AG10803 (cell line): ENCODE results near the gene SOCS1.

Experiments used
- DNase-seq: peaks from one replicate; pipeline ENCODE4 v3.0.0; 2010; ENCODE audit warnings: low read depth
- H3K4me3 ChIP-seq: 2 replicates; pipeline ENCODE4 v1.5.1; 2011; ENCODE audit warnings: mild to moderate bottlenecking, low read length, control low read depth
- TF ChIP-seq, protein P1 (sequence below): conservative IDR thresholded peaks from 2 replicates; pipeline ENCODE4 v1.5.1; 2011; ENCODE audit warnings: mild to moderate bottlenecking, low read length, control low read depth, inconsistent platforms

The SOCS1 gene

DNA sequence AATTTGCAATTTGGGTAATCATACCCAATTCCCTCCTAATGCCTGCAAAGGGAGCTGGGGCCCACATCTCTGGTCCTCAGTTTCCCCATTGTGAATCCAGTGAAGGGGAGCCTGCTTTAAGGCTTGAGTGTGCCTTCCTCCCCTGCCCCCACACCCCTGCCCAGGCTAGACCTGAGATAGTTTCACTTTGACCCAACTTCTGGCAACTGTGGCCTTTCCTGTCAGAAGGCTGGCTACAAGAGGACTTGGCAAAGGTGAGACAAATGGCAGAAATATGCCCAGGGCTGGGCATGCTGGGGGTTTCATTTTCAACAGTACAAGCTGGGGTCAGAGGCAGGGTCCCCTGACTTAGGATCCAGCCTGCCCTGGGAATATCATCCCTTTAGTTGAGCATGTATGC, 10.0 kb downstream of the SOCS1 start:
- DNase-seq, result no peak
- H3K4me3 ChIP-seq, result no peak overlapping the region
- TF ChIP-seq, protein P1, sequence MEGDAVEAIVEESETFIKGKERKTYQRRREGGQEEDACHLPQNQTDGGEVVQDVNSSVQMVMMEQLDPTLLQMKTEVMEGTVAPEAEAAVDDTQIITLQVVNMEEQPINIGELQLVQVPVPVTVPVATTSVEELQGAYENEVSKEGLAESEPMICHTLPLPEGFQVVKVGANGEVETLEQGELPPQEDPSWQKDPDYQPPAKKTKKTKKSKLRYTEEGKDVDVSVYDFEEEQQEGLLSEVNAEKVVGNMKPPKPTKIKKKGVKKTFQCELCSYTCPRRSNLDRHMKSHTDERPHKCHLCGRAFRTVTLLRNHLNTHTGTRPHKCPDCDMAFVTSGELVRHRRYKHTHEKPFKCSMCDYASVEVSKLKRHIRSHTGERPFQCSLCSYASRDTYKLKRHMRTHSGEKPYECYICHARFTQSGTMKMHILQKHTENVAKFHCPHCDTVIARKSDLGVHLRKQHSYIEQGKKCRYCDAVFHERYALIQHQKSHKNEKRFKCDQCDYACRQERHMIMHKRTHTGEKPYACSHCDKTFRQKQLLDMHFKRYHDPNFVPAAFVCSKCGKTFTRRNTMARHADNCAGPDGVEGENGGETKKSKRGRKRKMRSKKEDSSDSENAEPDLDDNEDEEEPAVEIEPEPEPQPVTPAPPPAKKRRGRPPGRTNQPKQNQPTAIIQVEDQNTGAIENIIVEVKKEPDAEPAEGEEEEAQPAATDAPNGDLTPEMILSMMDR, result no peak

DNA sequence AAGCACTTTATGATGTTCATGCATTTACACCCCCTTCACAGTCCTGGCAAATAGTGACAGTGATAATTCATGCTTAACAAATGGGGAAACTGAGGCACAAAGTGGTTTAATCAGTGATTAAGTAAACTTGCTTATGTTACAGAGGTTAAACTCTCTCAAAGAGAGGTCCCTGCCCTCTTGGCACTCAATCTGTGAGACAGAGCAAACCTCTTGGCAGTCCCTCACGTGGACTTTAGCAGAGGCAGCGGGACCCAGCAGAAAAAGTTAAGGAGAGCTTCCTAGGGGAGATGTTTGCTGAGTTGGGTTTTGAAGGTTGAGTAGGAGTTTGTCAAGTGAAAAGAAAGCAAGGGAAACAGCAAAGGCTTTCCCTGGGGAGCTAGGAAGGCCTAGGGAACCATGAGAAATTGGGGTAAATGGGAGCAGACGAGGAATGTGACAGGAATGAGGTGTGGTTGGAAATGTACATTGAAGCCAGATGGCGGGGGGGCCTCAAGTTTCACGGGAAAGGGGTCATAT, 10.7 kb downstream of the SOCS1 start:
- no peak for DNase-seq
- TF ChIP-seq, protein P1, result no peak
- no peak overlapping the region for H3K4me3 ChIP-seq

DNA sequence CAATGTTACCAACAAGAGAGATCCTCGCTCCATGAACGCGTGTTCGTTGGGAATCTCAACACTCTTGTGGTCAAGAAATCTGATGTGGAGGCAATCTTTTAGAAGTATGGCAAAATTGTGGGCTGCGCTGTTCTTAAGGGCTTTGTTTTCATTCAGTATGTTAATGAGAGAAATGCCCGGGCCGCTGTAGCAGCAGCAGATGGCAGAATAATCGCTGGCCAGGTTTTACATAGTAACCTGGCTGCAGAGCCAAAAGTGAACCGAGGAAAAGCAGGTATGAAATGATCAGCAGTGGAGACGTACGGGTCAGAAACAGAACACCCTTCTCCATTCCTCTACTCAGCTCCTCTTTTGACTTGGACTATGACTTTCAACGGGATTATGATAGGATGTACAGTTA, 13.3 kb downstream of the SOCS1 start:
- TF ChIP-seq, protein P1, result no peak
- no peak for DNase-seq
- H3K4me3 ChIP-seq, result no peak overlapping the region

DNA sequence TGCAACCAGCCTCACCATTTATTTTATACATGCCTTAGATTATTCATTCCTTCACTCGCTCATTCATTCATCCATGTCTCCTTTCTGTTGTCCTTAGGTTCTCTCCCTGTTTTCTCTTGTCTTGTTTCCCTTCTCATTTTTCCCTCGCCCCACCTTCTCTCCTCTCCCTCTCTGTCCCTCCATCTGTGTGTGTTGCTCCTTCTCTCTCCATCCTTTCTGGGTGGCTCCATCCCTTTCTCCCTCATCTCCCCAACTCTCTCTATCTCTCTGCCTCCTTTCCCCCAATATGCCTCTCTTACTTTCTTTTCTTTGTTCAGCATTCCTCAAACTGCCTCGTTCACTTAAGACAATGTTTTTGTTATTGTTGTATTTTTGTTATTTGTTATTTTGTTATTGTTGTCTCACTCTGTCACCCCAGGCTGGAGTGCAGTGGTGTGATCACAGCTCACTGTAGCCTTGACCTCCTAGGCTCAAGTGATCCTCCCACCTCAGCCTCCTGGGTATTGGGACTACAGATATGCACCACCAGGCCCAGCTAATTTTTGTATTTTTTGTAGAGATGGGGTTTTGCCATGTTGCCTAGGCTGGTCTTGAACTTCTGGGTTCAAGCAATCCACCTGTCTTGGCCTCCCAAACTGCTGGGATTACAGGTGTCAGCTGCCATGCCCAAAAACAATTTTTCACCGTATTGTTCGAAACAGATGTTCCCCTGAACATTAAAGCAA, 14.4 kb downstream of the SOCS1 start:
- TF ChIP-seq, protein P1, result no peak
- DNase-seq, result no peak
- H3K4me3 ChIP-seq, result no peak overlapping the region

DNA sequence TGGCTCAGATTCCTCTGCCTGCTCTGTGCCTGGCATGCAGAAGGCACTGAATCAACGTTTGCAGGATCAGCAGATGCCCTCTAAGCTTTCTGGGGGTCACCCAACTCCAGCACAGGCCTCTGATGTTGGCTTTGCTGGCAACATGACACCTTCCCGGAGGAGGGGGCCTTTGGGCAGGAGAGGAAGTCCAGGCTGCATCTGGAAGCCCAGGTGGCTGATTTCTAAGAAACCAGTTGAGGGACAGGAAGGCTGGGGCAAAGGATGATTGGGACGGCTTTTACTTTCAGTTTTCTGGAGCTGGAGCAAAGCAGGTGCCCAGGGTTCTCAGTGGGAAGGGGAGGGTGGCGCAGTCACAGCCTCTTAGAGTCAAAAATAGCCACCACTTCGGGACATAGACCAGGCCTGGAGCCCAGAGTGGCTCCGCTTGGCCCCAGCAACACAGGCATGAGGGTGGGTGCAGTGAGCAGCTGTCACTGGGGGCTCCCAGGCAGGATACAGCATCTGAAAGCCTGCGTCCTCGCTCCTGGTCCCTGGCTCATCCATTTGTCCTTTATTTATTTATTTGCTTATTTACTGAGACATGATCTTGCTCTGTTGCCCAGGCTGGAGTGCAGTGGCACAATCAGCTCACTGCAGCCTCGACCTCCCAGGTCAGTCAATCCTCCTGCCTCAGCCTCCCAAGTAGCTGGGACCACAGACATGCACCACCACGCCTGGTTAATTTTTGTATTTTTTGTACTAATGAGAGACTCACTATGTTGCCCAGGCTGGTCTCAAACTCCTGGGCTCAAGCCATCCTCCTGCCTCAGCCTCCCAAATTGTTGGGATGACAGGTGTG, 15.1 kb downstream of the SOCS1 start:
- no peak for DNase-seq
- H3K4me3 ChIP-seq, result no peak overlapping the region

DNA sequence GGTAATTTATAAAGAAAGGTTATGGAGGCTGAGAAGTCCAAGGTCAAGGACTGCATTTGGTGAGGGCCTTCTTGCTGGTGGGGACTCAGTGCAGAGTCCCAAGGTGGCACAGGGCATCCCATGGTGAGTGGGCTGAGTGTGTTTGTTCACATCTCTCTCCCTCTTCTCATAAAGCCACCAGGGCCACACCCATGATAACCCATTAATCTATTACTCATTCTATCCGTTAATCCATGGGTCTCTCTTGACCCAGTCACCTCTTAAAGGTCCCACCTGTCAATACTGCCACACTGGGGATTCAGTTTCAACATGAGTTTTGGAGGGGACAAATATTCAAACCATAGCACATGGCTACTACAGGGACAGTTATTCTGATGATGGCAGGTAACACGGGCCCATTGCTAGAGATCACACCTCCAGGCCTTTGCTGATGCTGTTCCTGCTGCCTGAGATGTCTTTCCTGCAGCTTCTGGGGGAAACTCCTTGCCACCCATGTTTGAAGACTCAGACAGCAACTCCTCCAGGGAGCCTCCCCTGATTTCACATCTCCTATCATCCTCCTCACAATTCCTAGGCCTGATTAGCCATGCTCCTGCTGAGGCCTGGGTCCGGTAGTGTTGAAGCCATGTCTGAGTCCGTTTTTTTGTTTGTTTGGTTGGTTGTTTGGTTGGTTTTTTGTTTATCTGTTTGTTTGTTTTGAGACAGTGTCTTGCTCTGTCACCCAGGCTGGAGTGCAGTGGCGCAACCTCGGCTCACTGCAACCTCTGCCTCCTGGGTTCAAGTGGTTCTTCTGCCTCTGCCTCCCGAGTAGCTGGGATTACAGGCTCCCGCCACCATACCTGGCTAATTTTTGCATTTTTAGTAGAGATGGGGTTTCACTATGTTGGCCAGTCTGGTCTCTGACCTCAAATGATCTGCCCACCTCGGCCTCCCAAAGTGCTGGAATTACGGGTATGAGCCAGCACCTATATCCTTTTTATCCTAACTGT, 16.1 kb downstream of the SOCS1 start:
- H3K4me3 ChIP-seq, result no peak overlapping the region
- TF ChIP-seq, protein P1, result no peak
- no peak for DNase-seq

More for the DNA sequence above, 15.1 kb downstream of the SOCS1 start:
- TF ChIP-seq, protein P1, result no peak
